ENCODE measurements around the gene PREX1. TPM values are rescaled to one million over a fixed set of nuclear protein-coding genes. Genes with fewer than 3 reads are reported as not detected.

The PREX1 gene
- total RNA-seq, 2 experiments from 2014 or later = 20.7 to 25.3 TPM

GRCh38 chr20:48742233-48742632 is 85.6 kb downstream of the PREX1 start:
- CTCF ChIA-PET (ENCODE audit: unreplicated experiment) = no interaction called here
- Histone ChIP-seq H3K27ac (ENCODE audit: low read depth, low read length, poor library complexity, severe bottlenecking) (no peak overlapping the region), H3K4me1 (ENCODE audit: insufficient read depth, low read length, poor library complexity, severe bottlenecking) (peaks cover 49% of the 10 kb centered on the region), H3K4me3 (ENCODE audit: low read depth, low read length, poor library complexity, severe bottlenecking) (no peak overlapping the region), H3K9me2 (ENCODE audit: insufficient read depth, low read length) (no peaks in the 10 kb centered on the region), H3K9me3 (ENCODE audit: low read length) (no peaks in the 10 kb centered on the region), H3K79me2 (ENCODE audit: insufficient read depth, low read depth, low read length) (no peaks in the 10 kb centered on the region), H4K20me1 (ENCODE audit: insufficient read depth, low read length) (no peaks in the 10 kb centered on the region), H3K4me2 (ENCODE audit: low read length) (no peak overlapping the region), H2AFZ (ENCODE audit: low read length) (no peak overlapping the region), H3K36me3 (ENCODE audit: insufficient read depth, low read length) (peaks cover 6% of the 10 kb centered on the region)
- intact Hi-C loops (cut with micrococcal nuclease; ENCODE audit: unreplicated experiment) = no loop called here
- DNase-seq (ENCODE audit: low spot score) = no peak
- POLR2A ChIA-PET = interaction anchor here (0.6 kb wide), 1 partner anchor 46 kb away, joined by 4 read pairs; no protein-coding TSS in a partner anchor
- TF ChIP-seq EZH2phosphoT487 (IDR thresholded peaks at IDR 0.05; ENCODE audit: borderline replicate concordance, low read depth, low read length) = no peak
- no TSS peak for BruUV-seq (replicated peaks)

GRCh38 chr20:48741669-48742068 is 86.1 kb downstream of the PREX1 start:
- intact Hi-C loops (cut with micrococcal nuclease; ENCODE audit: unreplicated experiment) = no loop called here
- CTCF ChIA-PET (ENCODE audit: unreplicated experiment) = no interaction called here
- no peaks in the 10 kb centered on the region for H4K20me1 ChIP-seq (ENCODE audit: insufficient read depth, low read length)
- DNase-seq (ENCODE audit: low spot score) = no peak
- no peak overlapping the region for H3K4me3 ChIP-seq (ENCODE audit: low read depth, low read length, poor library complexity, severe bottlenecking)
- POLR2A ChIA-PET = interaction anchor here (0.6 to 1.4 kb wide), 2 partner anchors 8 to 46 kb away, joined by 4 to 6 read pairs; no protein-coding TSS in a partner anchor
- no TSS peak for BruUV-seq (replicated peaks)
- H2AFZ ChIP-seq (ENCODE audit: low read length) = no peak overlapping the region
- H3K9me3 ChIP-seq (ENCODE audit: low read length) = no peaks in the 10 kb centered on the region
- H3K27ac ChIP-seq (ENCODE audit: low read depth, low read length, poor library complexity, severe bottlenecking) = no peak overlapping the region
- peaks cover 49% of the 10 kb centered on the region for H3K4me1 ChIP-seq (ENCODE audit: insufficient read depth, low read length, poor library complexity, severe bottlenecking)
- H3K4me2 ChIP-seq (ENCODE audit: low read length) = no peak overlapping the region
- TF ChIP-seq EZH2phosphoT487 (IDR thresholded peaks at IDR 0.05; ENCODE audit: borderline replicate concordance, low read depth, low read length) (no peak), CTCF (conservative IDR thresholded peaks at IDR 0.05; ENCODE audit: low read length) (no peak)
- H3K9me2 ChIP-seq (ENCODE audit: insufficient read depth, low read length) = no peaks in the 10 kb centered on the region
- H3K36me3 ChIP-seq (ENCODE audit: insufficient read depth, low read length) = peaks cover 6% of the 10 kb centered on the region
- H3K79me2 ChIP-seq (ENCODE audit: insufficient read depth, low read depth, low read length) = no peaks in the 10 kb centered on the region

- CTCF ChIA-PET (ENCODE audit: unreplicated experiment) = interaction anchor here (0.6 kb wide), 1 partner anchor 10 kb away, joined by 3 read pairs; no protein-coding TSS in a partner anchor
- H4K20me1 ChIP-seq (ENCODE audit: insufficient read depth, low read length) = no peaks in the 10 kb centered on the region
- H2AFZ ChIP-seq (ENCODE audit: low read length) = no peak overlapping the region
- H3K36me3 ChIP-seq (ENCODE audit: insufficient read depth, low read length) = peaks cover 6% of the 10 kb centered on the region
- intact Hi-C loops (cut with micrococcal nuclease; ENCODE audit: unreplicated experiment) = no loop called here
- H3K4me3 ChIP-seq (ENCODE audit: low read depth, low read length, poor library complexity, severe bottlenecking) = no peak overlapping the region
- POLR2A ChIA-PET = interaction anchor here (0.9 to 1.4 kb wide), 3 partner anchors 9 to 19 kb away, joined by 3 to 6 read pairs (median 3); no protein-coding TSS in a partner anchor
- no TSS peak for BruUV-seq (replicated peaks)
- peak; percentile 26 for DNase-seq (ENCODE audit: low spot score)
- no peak for TF ChIP-seq CTCF (conservative IDR thresholded peaks at IDR 0.05; ENCODE audit: low read length)
- no peak for TF ChIP-seq EZH2phosphoT487 (IDR thresholded peaks at IDR 0.05; ENCODE audit: borderline replicate concordance, low read depth, low read length)
- H3K27ac ChIP-seq (ENCODE audit: low read depth, low read length, poor library complexity, severe bottlenecking) = no peak overlapping the region
- H3K4me2 ChIP-seq (ENCODE audit: low read length) = peak overlapping the region; percentile 51
- no peaks in the 10 kb centered on the region for H3K9me3 ChIP-seq (ENCODE audit: low read length)
- peaks cover 55% of the 10 kb centered on the region for H3K4me1 ChIP-seq (ENCODE audit: insufficient read depth, low read length, poor library complexity, severe bottlenecking)
- no peaks in the 10 kb centered on the region for H3K79me2 ChIP-seq (ENCODE audit: insufficient read depth, low read depth, low read length)
- H3K9me2 ChIP-seq (ENCODE audit: insufficient read depth, low read length) = no peaks in the 10 kb centered on the region
These were observed 87.1 kb downstream of the PREX1 start for GRCh38 chr20:48740712-48741111.

Measured in OCI-LY7 (cell line).